Psoas muscle (tissue), 8 donors: ENCODE measurements around the gene MAGEA9B. TPM values are rescaled to one million over a fixed set of nuclear protein-coding genes. Genes with fewer than 3 reads are reported as not detected.
"Not testable (repeated sequence)": the region's sequence is repeated elsewhere in the genome, so short reads cannot be mapped to it uniquely, and the experiment has no call there.

ENCODE experiments used
- ATAC-seq, 4 donors: fragments of 200-7000 bp; cut with Tn5 transposase; one replicate each; pipeline ENCODE4 v1.9.1; 2020; ENCODE audit warnings: moderate library complexity in 3 of 4, mild to moderate bottlenecking in 2 of 4
- DNase-seq, 2 donors: peaks; one replicate each; pipeline ENCODE4 v3.0.0-alpha.2; 2020
- H3K27ac ChIP-seq: fragments of 200-600 bp; one replicate; pipeline ENCODE4 v1.8.0; 2022
- H3K27me3 ChIP-seq, 3 donors: fragments of 200-600 bp in 1 of 3; one replicate each; pipeline versions ENCODE4 v1.6.1 to v1.8.0; 2013 to 2022; ENCODE audit warnings: low read length in 2 of 3, mild to moderate bottlenecking in 2 of 3, moderate library complexity in 1 of 3; ENCODE audit not compliant: insufficient read depth in 3 of 3
- H3K36me3 ChIP-seq, 2 donors: fragments of 200-600 bp in 1 of 2; one replicate each; pipeline versions ENCODE4 v1.6.1 to v1.8.0; 2013 to 2022; ENCODE audit warnings: low read depth in 1 of 2, mild to moderate bottlenecking in 1 of 2, moderate library complexity in 1 of 2; ENCODE audit not compliant: insufficient read depth in 1 of 2
- H3K4me1 ChIP-seq: fragments of 200-600 bp; one replicate; pipeline ENCODE4 v1.8.0; 2022
- H3K4me3 ChIP-seq: fragments of 200-600 bp; one replicate; pipeline ENCODE4 v1.8.0; 2022; ENCODE audit warnings: mild to moderate bottlenecking
- H3K9me3 ChIP-seq: fragments of 200-600 bp; one replicate; pipeline ENCODE4 v1.8.0; 2022
- WGBS, 3 donors: extraction: QIAGEN DNeasy Blood & Tissue Kit; methylation state at CpG; one replicate each; pipeline versions ENCODE4 v1.1.6 to v1.1.7; 2013; 5-methylcytosine and 5-hydroxymethylcytosine counted together
- intact Hi-C, 2 donors: fragments of 100-400 bp; cut with DNase I; formaldehyde crosslinking; loops; one replicate each; pipeline versions ENCODE4 v1.11.0 to v1.14.2; 2022
- polyA plus RNA-seq, 3 donors: library from polyadenylated mRNA; stranded (reverse); fragments of 200-250 nt; gene quantifications; one replicate each; pipeline ENCODE4 v1.2.3, GENCODE V29; 2013
- total RNA-seq, 4 donors: library from RNA; stranded (reverse); fragmentation: NEBNext Ultra II Directional in 2 of 4; extraction: Animal tissue kit (Norgen Biotek cat#: 25700) in 2 of 4; gene quantifications; one replicate each; pipeline versions ENCODE4 v1.2.1 to v1.2.4, GENCODE V29; 2021 to 2023
- TF ChIP-seq, protein P1 (sequence below): fragments of 200-600 bp; IDR thresholded peaks from one replicate; pipeline ENCODE4 v1.8.0; 2022; ENCODE audit warnings: antibody characterized with exemption
- donor health status: healthy with polysubstance abuse.
- donor health status: DM: no; HTN: no; CAD: no; lungs with moderate emphysema.
- donor health status: Bipolar disorder and iron deficiency.
- donor health status: healthy.
- donor health status: DM: yes; HTN: yes; CAD: no.
- donor health status: DM: no; HTN: no; CAD: no.
- donor health status: DM: no; HTN: no; CAD: no.
- donor health status: DM: yes; HTN: yes; CAD: no.

The MAGEA9B gene
- total and polyA plus RNA-seq, 7 donors = not detected

- Histone ChIP-seq H3K4me3 (no peak overlapping the region), H3K9me3 (no peaks in the 10 kb centered on the region), H3K27me3 (no peaks in the 10 kb centered on the region), H3K27ac (no peak overlapping the region), H3K4me1 (no peaks in the 10 kb centered on the region), H3K36me3 (no peaks in the 10 kb centered on the region)
- intact Hi-C loops = no loop called here
- no peak for DNase-seq
- 52 to 57% methylated on average over 5 of the region's 5 CpGs; no CpG with 5 or more reads in 1 of the 3 donors for WGBS, 3 donors
- TF ChIP-seq, protein P1, sequence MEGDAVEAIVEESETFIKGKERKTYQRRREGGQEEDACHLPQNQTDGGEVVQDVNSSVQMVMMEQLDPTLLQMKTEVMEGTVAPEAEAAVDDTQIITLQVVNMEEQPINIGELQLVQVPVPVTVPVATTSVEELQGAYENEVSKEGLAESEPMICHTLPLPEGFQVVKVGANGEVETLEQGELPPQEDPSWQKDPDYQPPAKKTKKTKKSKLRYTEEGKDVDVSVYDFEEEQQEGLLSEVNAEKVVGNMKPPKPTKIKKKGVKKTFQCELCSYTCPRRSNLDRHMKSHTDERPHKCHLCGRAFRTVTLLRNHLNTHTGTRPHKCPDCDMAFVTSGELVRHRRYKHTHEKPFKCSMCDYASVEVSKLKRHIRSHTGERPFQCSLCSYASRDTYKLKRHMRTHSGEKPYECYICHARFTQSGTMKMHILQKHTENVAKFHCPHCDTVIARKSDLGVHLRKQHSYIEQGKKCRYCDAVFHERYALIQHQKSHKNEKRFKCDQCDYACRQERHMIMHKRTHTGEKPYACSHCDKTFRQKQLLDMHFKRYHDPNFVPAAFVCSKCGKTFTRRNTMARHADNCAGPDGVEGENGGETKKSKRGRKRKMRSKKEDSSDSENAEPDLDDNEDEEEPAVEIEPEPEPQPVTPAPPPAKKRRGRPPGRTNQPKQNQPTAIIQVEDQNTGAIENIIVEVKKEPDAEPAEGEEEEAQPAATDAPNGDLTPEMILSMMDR = no peak
- ATAC-seq = no peak
These were observed 18.5 kb downstream of the MAGEA9B start for GRCh38 chrX:149568701-149569296.

- ATAC-seq = no peak
- DNase-seq = no peak
- Histone ChIP-seq H3K27me3 (no peaks in the 10 kb centered on the region), H3K36me3 (no peaks in the 10 kb centered on the region), H3K4me1 (no peaks in the 10 kb centered on the region), H3K4me3 (no peak overlapping the region), H3K9me3 (no peaks in the 10 kb centered on the region), H3K27ac (no peak overlapping the region)
- TF ChIP-seq, protein P1 = no peak
- 74% methylated on average over 7 of the region's 7 CpGs; no CpG with 5 or more reads in 1 of the 3 donors for WGBS, 3 donors
- intact Hi-C loops = no loop called here
These were observed 19.4 kb downstream of the MAGEA9B start for GRCh38 chrX:149567621-149568417.

DNA sequence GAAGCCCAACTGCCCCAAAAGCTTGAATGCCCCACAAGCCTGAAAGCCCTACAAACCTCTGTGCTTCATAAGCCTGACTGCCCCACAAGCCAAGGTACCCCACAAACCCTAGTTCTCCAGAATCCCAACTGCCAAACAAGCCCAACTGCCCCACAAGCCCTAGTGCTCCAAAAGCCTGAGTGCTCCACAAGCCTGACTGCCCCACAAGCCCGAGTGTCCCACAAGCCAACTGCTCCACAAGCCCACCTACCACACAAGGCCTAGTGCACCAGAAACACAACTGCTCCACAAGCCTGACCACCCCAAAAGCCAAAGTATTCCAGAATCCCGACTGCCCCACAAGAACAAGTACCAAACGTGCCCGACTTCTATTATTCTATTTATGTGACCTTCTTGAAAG lies 23.9 kb downstream of the MAGEA9B start:
- H3K4me3 ChIP-seq = no peak overlapping the region

DNA sequence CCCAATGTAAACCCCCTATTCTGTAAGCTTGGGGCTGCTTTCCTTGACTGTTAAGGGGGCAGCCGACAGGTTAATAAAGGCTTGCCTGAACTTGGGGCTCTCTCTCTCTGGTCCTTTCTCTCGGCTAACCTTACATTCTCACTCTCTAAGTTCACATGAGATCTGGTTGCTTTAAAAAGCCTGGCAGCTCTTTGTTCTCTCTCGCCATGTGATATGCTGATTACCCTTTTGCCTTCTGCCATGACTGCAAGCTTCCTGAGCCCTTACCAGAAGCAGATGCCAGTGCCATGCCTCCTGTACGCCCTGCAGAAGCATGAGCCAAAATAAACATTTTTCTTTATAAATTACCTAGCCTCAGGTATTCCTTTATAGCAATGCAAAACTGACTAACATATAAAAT lies 32.0 kb downstream of the MAGEA9B start:
- H3K27ac ChIP-seq, DNase-seq, H3K9me3 ChIP-seq, intact Hi-C loops, H3K4me3 ChIP-seq, ATAC-seq, H3K27me3 ChIP-seq, H3K36me3 ChIP-seq, H3K4me1 ChIP-seq: not testable (repeated sequence)
- no CpG with 5 or more reads among the region's 4 CpGs for whole genome bisulfite sequencing, 3 donors

More for the DNA sequence above, 23.9 kb downstream of the MAGEA9B start:
- no peak for ATAC-seq
- H3K9me3 ChIP-seq = no peaks in the 10 kb centered on the region
- no peaks in the 10 kb centered on the region for H3K4me1 ChIP-seq
- no peaks in the 10 kb centered on the region for H3K36me3 ChIP-seq
- WGBS, 3 donors = 86 to 93% methylated on average over 4 of the region's 4 CpGs; no CpG with 5 or more reads in 1 of the 3 donors
- no peaks in the 10 kb centered on the region for H3K27me3 ChIP-seq
- no peak overlapping the region for H3K27ac ChIP-seq
- DNase-seq = no peak
- TF ChIP-seq, protein P1 = no peak
- intact Hi-C loops = no loop called here

- DNase-seq, ATAC-seq, H3K36me3 ChIP-seq, H3K27ac ChIP-seq, H3K4me1 ChIP-seq, H3K9me3 ChIP-seq, H3K4me3 ChIP-seq, intact Hi-C loops, H3K27me3 ChIP-seq: not testable (repeated sequence)
- 90 to 100% methylated on average over 2 of the region's 6 CpGs; no CpG with 5 or more reads in 1 of the 3 donors for WGBS, 3 donors
These were observed 35.4 kb downstream of the MAGEA9B start for GRCh38 chrX:149551939-149552248.

DNA sequence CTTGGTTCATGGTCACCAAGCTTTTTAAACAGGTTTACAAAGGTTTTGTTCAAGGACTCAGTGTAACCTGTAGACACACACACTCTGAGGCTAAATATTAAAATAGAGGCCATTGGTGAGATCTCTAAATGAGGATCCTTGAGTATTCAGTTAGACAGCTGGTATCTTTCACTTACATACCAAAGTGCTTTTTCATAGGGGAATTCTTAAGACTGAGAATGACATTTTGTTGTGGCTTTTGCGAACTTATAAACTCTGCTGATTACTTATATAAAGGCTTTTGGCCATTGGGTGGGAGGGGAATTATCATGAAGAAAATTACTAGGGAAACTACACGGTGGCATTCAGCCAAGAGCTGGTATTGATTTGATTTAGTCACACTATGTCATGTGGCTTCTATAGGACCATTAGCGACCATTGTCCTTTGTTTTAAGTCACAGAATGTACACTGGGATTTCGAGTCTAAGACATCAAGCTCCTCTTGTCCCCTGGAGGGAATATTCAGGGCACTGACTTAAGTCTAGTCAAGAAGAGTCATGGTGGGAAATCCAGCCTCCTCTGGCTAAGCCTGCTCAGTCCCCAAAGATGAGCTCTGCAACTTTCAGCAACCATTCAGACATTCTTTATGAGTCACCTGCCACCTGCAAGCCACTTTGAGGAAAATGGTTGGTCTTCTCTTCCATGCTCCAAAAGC lies 35.9 kb downstream of the MAGEA9B start:
- intact Hi-C loops, H3K27ac ChIP-seq, ATAC-seq, DNase-seq, H3K9me3 ChIP-seq, H3K4me1 ChIP-seq, H3K4me3 ChIP-seq, H3K27me3 ChIP-seq, H3K36me3 ChIP-seq: not testable (repeated sequence)
- no CpG with 5 or more reads among the region's 4 CpGs for WGBS, 3 donors

DNA sequence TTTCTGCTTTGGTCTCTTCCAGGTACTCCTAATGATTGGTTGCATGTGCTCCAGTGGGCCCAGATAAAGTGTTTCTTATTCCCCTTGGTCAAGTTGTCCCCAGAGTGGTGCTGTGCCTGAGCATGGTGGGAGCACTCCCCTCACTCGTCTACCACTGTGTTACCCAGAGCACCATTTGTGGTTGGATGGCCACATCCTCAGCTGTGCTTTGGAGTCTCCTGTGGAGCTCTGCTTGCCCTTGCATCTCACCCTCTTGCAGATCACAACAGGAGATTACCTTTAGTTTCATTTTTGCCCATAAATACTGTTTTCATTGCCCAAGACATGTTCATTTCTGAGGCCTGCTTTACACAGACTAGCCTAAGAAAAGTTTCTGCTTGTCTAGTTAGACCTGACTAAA lies 36.8 kb downstream of the MAGEA9B start:
- ATAC-seq, H3K36me3 ChIP-seq, intact Hi-C loops, H3K9me3 ChIP-seq, H3K4me1 ChIP-seq, H3K27ac ChIP-seq, H3K4me3 ChIP-seq, H3K27me3 ChIP-seq, DNase-seq: not testable (repeated sequence)
- WGBS, 3 donors = 73 to 100% methylated on average over 1 of the region's 1 CpG; no CpG with 5 or more reads in 1 of the 3 donors

DNA sequence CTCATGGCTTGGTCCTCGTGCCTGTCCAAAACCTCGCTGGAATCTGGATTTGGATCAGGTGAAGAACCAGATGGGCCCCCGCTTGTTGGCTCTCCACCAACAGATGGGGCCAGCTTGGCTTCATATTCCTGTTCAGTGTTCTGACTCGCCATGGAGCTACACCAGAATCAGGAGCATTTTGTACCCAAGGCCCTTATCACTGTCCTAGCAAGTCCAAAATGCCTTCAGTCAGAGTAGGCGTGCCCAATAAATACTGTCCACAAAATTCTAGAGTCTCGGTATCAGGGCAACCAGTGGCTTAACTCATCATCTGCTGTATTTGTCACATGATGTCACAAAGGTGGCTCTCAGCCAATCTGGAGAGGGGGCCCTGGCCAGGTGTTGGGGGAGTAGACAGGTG lies 37.6 kb downstream of the MAGEA9B start, which contains the start of gene HSFX3:
Gene HSFX3 (minus strand): TSS at position 224 of the 400 bp plus-strand sequence. CDS start 72 bp downstream, at position 152.
- intact Hi-C loops, DNase-seq, H3K36me3 ChIP-seq, H3K27ac ChIP-seq, H3K4me3 ChIP-seq, ATAC-seq, H3K9me3 ChIP-seq, H3K4me1 ChIP-seq, H3K27me3 ChIP-seq: not testable (repeated sequence)
- 50 to 83% methylated on average over 1 of the region's 6 CpGs; no CpG with 5 or more reads in 1 of the 3 donors for WGBS, 3 donors
